GM18505 (cell line): Measurements from ENCODE around the gene EPHA3.

Source experiments
- ATAC-seq: cut with Tn5 transposase; IDR thresholded peaks from one replicate; pipeline ENCODE4 v1.9.1; 2021; ENCODE audit not compliant: unreplicated experiment
- POLR2A ChIP-seq: IDR thresholded peaks from 4 replicates; pipeline ENCODE4 v1.6.1; 2011; ENCODE audit warnings: borderline replicate concordance; ENCODE audit not compliant: insufficient read depth, insufficient read length; ENCODE audit errors: extremely low read depth

The EPHA3 gene

DNA sequence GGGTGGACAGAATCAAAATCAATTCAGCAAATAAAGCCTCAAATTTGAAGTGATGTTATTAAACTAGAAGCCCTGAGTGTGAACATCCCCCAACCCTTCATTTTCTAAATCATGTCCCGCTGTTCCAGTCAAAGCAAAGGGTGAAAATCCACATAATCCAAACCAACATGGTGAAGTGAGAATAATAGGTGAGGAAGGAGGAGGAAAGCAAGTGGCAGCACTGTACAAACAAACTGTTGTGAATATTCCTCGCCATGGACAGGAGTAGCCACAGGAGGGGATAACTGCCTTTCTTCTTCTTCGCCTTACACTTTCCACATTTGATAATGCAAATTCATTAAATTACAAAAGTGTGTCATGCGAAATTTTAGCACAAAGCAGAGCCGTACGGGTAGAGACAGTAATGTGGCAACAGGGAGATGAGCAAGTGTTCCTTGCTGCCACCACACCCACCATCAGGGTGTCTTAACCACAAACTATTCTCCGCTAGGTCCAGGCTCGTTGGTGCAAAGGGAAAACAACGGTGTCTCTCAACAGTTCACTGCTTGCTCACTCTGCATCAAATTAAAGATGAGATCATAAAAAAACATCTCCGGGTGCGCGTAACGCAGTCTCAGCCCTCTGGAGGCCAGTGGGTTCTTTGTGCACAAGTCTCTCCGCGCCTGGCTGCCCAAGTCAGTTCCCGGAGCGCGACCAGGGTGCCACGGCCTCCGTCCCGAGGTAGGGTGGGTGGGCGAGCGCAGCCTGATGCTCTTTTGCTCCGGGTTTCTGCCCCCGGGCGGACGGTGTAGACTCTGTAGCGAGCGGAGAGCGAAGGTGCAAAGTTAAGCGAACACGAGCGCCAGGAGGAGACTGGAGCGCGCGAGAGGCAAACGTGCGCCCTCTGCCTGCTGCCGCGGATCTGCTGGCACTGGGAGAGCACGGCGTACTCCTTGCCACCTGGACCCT lies 6.7 kb downstream of the EPHA3 start:
- TF ChIP-seq POLR2A = no peak
- ATAC-seq = peak; percentile 97

- TF ChIP-seq POLR2A = no peak
- ATAC-seq = no peak
Observed at GRCh38 chr3:89114841-89115223, 7.4 kb downstream of the EPHA3 start.

DNA sequence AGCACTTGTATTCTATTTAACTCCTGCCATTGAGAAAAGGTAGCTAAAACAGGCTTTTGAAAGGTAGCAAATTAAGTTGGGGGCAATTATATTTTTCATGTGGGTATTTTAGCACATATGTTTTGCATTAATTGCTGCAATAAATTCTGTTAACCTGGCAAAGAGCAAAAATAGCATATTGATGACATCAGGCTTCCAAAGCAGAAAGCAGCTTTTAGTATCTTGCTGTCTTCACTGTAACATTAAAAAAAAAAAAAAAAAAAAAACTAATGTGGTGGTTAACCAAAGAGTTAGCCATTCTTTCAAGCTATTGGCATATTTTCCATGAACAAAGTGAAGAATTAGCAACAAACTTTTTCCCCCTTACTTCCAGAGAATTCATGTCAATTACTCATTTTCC lies 9.1 kb downstream of the EPHA3 start:
- TF ChIP-seq POLR2A = no peak

DNA sequence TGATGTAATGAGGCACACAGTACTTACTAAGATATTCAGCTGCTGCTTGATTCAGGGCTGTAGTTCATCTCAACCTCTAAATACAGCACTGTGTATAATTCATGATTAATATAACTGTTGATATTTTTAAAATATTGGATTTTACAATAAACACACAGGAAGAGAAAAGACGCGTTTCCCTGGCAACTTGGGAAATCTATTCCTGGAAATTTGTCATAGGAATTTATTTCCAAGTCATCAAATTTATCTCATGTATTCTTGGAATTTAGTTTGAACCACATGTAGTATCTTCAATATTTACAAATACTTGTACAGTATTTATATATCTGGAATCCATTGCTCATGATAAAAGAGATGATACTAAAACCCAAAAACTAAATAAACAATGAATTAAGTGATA lies 30.6 kb downstream of the EPHA3 start:
- no peak for ATAC-seq
- TF ChIP-seq POLR2A = no peak

More for the DNA sequence above, 9.1 kb downstream of the EPHA3 start:
- no peak for ATAC-seq

- ATAC-seq = no peak
- TF ChIP-seq POLR2A = no peak
Observed at GRCh38 chr3:89139870-89140269, 32.4 kb downstream of the EPHA3 start.

GRCh38 chr3:89144080-89144479 lies 36.7 kb downstream of the EPHA3 start:
- no peak for TF ChIP-seq POLR2A
- ATAC-seq = no peak

- no peak for TF ChIP-seq POLR2A
- ATAC-seq = no peak
Observed at GRCh38 chr3:89145995-89146394, 38.6 kb downstream of the EPHA3 start.

DNA sequence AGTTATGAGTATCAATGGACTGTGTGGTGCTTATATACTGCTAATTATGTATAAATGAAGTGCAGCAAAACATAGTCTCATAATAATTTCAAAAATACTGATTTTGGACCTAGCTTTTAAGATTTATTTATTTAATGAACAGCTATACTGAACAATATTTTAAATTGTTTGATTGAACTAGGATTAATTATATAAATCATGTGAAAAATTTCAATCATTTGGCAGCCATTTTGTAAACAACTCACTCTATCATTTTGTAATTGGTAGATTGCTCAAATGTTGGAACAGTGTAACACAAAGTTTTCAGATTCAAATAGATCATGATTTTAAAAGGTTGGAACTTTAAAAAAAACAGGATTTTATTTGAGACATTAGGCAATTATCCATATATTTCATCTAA lies 47.0 kb downstream of the EPHA3 start:
- no peak for ATAC-seq

DNA sequence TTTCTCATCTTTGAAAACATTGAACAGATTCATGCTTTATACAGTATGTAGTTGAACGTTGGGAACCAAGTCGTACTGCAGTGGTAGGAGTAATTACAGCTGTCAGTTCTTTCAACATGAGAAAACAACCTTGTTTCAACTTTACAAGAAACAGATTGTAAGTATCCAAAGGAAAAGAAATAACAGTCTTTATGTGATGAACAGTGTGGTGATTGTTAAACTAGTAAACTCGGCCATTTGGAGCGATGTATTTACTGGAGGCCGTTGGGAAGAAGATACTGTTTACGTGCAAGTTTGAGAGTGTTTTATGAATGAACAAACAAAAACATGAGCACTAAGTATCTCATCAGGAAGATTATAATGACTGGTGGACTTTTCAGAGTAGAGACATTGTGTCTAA lies 48.4 kb downstream of the EPHA3 start:
- no peak for ATAC-seq
- no peak for TF ChIP-seq POLR2A

More for the DNA sequence above, 47.0 kb downstream of the EPHA3 start:
- no peak for TF ChIP-seq POLR2A

DNA sequence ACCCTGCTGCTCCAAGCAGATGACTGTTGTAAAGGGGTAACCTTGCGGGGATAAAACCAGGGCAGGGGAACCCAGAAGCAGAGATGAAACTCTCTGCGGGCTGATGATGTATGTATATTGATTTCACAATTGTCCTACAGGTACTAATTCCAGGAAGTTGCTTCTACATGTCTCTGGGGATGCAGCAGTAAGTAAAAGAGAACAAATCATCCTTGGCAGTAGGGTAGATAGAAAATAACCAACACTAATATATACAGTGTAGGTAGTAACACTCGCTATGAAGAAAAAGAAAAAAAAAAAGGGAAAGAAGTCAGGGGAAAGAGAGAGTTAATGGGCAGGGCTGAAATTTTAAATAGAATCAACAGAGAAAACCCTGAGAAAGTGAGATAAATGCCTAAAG lies 50.2 kb downstream of the EPHA3 start:
- no peak for TF ChIP-seq POLR2A
- no peak for ATAC-seq

DNA sequence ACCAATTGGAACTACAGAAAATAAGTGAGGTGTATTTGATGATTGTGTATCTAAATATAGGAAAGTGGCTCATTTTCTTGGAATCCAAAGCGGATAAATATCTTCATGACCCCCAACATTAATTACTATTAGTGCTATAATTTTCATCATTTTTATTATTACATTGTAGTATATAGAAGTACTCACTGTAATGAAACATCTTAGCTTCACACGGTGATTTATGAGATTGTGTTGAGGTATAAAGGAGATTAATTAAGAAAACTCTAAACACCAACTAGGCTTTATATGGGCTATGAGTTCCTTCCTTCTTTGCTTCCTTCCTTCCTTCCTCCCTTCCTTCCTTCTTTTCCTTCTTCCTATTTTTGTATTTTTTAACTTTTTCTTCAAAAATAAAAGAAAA lies 52.2 kb downstream of the EPHA3 start:
- ATAC-seq = no peak

GRCh38 chr3:89164774-89165173 lies 57.4 kb downstream of the EPHA3 start:
- no peak for ATAC-seq
- TF ChIP-seq POLR2A = no peak

More for the DNA sequence above, 52.2 kb downstream of the EPHA3 start:
- TF ChIP-seq POLR2A = no peak

DNA sequence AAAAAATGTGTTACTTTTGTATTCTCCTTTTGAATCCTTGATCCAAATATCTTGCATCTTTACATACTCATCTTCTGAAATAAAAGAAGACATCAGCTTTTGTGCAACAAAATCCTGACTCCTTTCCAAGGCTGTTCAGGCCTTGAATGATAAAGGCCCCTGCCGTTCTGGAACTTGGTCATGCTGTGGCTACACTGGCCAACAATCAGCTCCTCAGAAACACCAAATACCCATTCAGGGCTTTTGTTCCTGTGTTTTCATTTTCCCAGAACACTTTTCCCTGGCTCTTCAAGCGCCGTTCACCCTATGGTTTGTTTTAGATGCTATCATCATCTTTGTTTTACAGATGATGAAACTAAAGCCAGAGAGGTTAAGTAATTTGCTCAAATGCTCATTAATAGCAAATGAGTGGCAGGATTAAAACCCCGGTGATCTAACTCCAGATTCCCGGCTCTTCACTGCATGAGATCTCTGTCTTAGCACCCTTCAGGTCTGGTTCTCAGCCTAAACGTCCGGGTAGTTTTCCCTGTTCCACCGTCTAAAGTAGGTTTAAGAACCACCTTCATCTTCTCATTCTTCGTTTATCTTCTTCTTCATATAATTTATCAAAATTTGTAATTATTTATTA lies 58.3 kb downstream of the EPHA3 start:
- no peak for ATAC-seq
- TF ChIP-seq POLR2A = no peak
